ENCODE data around the gene TMEM255A.

TMEM255A gene

DNA sequence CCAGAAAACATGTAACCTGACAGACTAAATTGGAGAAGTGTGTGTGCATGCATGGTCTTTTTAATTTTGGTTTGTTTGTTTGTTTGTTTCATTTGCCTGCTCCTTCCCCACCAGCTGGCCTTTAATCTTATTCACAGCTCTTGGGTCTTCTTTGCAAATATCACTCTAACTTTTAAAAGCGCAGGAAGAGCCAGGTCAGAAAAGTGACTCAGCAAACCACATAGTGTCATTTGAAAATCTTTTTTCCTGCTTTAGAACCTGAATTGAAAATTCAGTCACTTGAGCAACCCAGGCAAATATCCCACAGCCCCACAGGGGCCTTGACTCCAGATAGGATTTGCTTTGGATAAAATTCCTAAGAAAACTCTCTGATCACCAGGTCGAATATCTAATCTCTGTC, 4.6 kb downstream of the TMEM255A start:
- no peak for DNase-seq

DNA sequence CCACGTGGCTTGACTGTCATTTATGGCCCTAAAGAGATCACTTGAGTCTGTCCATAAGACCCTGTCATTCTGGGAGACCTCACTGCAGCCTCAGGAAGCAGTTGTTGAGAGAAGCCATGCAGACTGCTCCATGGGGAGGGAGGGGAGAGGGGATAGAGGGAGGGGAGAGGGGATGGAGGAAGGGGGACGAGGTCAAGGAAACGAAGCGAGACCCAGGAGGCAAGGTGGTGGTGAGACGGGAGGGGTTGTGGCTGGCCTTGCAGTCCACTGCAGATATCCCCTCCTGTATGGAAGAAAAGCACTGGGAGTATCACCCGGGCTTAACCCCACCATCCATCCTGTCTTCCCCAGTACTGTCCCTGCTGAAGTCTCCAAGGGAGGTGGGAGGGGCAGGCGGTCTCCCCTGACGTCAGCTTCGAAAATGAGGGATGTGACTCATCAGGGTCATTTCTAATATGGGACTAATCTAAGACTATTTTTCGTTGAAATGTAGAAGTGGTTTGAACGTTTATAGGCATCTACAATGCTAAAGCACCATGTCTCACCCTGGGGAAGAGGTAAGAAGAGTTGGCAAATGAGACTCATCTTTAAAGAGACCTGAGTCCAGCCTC, 5.6 kb downstream of the TMEM255A start:
- no peak for DNase-seq

DNA sequence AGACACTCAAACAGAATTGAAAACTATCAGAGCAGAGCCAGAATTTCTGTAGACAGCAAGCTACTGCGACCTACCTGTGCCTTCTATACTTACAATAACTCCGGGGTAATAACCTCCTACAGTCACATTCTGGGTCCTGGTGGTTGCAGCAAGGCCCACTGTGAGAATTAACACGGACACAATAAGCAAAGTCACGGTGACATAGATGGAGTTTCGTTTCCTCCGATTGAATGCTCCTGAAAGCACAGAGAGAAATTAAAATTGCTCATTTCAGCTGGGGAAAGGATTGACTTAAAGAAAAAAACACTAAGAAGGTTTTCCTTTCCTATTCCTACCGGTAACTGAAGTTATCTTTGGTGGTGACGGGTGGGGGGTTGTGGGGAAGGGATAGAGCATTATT, 7.0 kb downstream of the TMEM255A start:
- DNase-seq, result no peak

DNA sequence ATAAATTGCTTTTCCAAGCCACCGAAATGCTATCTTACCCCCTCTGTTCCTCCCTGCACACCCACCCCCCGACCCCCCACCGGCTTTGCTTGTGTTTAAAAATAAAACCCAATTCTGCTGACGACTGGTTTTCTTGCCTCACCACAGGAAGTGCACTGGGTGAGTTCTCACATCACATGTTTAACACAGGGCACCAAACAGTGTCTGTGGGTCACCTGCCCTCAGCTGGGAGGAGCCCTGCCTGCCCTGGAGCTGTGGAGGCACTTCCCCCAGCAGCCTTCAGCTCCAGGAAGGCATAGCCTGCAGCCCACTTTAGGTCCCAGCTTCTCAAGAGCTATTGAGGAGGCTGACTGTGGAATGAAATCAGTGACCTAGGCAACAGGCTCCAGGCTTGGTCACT, 8.8 kb downstream of the TMEM255A start:
- no peak for DNase-seq

DNA sequence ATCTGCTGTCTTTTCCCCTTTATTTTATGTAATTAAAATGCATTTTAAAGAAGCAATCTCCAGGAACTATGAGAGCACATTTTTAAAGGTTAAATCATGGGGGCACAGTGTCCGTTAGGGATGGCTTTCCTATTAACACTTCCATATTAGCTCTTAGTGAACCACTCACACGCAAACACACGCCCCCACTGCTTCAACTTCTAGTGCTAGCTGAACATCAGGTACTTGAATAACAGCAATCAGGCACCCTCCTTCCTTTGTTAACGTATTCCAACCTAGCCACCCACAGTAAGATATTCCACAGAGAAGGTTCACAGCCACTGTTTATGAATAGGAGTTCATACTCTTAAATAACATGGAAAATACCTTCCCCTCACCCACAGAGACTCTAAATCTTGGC, 9.3 kb downstream of the TMEM255A start:
- DNase-seq, result no peak

DNA sequence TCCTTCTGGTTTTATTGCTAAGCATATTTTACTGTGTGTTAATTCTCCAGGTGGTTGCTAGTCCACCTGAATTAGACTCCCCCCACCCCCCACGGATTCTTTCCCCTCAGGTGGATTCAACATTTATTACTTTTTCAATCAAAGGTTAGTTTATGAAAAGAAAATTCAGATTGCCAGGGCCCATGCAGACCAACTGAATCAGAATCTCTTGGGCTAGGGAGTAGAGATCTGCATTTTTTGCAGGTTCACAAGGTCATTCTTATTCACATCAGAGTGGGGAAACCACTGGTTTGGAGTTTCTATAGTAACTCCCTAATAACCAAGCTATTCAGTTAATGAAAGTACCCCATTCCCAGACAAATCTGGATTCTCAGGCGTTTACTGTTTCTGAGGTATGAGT, 9.8 kb downstream of the TMEM255A start:
- DNase-seq, result no peak

DNA sequence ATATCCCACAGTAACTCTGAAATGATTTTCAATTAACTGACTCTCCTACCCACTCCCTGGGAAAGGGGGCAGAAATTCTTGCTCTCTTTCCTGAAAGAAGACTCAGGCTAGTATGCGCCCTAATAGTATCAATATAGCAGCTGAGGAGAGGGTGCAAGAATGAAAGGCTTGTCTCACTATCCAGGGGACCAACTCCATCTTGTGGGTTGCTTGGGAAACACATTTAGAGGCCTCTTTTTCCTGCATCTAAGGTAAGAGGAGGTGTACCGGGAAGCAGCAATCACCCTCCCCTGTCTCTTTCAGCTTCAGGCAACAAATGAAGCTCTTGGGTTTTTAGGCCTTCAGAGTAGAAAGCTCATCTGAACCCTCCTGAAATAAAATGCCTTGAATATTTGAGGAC, 11.3 kb downstream of the TMEM255A start:
- DNase-seq, result no peak

DNA sequence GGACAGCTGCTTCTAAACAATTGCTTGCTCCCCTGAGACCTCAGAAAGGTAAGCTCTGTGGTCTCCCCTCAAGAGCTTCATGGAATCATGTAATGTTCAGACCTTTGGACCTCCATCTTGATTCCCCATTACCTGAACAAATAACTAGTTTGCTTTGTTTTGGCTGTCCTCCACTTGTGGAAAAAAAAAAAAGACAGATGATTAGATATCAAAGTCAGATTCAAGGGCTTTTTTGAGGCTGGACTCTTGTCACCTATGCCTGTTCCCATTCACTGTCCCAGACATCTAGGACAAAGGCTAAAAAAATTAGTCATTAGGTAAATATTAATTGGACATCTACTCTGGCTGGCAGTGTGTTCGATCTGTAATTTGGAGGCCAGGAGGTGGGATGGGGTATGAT, 13.3 kb downstream of the TMEM255A start:
- DNase-seq, result no peak

DNA sequence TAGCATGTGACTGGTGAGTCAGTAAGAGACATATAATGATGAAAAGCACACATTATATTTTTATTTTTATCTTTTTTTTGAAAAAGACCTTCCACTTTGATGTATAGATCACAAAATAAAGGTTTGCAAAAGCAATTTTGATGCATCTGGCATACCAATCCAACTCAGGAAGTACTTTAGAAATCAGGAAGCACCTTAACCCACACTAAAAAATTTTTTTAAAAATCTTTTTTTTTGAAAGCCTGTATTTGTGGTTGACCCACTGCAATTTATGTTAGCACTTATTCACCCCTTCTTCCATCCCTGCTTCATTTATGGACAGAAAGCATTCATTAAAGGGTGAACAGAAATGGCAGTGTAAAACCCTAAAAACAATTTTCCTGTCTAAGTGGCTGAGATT, 16.6 kb downstream of the TMEM255A start:
- no peak for DNase-seq

DNA sequence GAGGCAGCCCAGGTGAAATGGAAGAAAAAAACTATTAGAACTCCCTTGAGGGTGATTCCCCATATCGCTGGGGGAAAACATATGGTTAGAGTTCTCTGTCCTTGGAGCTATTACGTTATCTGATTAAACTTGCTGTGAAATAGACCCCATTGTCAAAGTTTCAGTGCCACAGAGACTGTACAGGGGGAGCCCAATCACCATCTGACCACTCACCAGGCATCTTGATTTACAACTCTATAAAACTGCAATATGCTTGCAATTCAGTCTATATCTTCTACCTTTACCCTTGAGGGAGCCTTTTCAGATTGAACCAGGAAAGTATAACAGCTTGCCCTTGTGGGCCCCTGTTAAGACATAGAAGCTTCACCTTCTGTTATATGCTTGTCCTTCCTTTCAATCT, 18.2 kb downstream of the TMEM255A start:
- DNase-seq, result no peak

DNA sequence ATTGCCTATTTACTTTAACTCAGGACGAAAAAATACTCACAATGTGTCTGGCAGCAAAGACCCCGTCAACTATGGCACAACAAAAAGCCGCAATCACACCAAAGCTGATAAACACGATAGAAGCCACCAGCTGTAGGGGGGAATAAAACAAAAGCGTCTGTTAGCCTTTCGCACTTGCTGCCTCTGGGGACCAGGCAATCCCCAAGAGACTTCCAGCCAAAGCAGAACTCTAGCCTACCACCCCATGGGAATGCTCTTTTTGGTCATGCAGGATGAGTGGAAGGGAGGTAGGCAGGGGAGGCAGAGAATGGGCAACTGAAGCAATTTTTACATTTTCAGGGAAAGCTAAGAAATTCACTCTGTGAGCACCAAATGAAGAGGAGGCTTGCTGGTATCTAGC, 20.1 kb downstream of the TMEM255A start:
- no peak for DNase-seq

DNA sequence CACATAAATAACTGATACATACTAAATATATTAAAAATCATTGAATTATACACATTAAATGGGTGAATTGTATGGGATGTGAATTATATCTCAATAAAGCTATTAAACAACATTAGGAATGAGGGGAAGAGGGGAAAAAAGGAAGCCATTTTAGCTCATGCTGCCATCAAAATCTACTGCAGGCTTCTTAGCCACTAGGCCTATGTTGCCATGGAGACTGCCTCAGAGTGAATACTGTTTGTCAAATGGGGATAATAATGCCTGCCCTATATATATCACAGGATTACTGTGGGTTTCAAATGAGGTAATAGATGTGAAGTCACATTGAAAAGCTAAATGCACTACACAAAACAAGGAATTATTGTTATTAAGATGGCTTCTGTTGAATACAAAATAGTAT, 21.2 kb downstream of the TMEM255A start:
- no peak for DNase-seq

DNA sequence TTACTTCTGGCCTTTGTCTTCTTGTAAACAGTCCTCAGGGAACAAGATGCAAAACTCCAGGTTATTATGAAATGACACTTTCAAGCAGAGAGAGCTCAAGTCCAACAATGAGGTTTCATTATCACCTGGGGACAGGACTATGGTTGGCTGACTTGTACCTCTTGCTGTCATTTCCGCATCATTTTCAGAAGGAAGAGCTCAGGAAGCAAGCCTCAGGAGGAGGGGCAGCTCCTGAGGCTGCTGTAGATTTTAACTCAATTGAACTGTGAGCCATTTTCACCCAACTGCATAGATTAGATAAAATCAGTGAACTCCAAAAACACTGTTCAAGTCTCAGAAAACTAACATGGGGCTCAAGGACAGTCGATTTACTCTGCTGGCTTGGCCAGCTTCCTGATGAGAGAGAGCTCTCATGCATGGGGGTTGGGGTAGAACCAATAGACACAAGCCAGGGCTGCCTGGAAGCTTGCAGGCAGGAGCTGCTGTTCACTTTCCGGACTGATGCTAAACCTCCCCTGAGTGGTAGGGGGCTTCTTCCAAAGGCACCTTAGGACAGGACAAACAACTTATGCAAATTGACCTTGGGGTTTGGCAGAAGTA, 23.6 kb downstream of the TMEM255A start:
- no peak for DNase-seq

DNA sequence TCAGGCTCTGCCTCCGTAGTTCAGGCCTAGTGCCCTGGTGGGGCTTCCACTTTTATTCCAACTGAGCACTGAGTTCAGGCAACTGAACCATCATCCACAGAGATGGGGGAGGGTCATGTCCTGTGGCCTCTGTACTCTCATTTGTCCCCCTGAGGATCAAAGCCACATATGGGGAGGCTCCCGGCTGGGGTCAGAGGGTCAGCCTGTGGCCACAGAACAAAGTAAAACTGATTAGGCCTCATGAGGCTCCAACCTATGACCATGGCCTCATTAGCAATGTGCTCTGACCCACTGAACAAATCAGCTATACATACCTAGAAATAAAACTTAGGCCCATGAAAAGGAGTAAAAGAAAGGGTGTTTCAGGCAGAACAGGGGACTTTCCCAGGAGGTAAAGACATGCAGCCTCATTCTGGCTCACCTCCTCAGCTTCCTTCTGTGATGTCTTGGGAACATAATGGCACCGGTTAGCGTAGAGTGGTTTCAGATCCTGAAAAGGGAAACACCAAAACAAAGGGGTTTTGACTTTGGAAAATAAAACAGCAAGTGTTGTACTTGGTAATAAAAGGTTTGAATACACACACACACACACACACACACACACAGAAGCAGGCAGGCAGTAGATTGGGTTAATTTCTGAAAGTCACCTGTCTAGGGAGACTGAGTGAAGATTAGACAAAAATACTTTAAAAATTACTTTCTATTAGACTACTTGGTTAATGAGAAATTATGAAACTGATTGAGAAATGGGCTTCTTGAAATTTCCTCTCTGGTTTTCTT, 24.3 kb downstream of the TMEM255A start:
- no peak for DNase-seq

DNA sequence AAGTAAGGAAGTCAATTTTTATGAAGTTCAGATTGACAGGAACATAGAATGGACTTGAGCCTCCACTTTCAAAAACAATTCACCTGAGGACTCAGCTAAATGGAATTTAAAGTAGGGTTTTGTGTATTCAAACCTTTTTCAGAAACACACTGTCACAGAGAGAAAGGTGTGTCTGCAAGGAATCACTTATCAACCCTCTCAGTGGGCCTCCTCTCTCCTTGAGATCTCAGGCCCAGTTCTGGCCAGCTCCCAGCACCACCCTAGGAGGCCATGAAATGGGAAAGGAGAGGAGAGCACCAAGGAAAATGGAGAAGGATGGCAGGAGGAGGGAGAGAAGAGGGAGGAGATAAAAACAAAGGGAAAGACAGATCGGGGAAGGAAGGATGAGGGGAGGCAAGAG, 28.6 kb downstream of the TMEM255A start:
- DNase-seq, result no peak

DNA sequence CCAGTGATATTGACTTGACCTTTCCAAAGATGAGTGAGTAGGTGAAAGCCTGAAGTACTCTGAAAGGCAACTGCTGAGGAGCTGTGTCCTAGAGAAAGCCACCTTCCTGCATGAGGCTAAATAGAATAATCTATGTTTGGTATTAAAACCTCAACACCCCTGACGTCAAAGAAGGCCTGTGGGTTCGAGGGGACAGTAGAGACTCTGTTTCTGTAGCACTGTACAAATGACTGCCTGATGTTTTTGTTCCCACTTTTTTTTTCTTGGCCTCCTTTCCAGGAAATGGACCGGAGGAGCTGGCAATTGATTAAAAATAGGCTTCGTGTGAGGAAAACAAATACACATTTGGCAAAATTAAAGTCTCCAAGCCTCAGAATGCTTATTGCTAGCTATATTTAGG, 29.5 kb downstream of the TMEM255A start:
- DNase-seq, result no peak

DNA sequence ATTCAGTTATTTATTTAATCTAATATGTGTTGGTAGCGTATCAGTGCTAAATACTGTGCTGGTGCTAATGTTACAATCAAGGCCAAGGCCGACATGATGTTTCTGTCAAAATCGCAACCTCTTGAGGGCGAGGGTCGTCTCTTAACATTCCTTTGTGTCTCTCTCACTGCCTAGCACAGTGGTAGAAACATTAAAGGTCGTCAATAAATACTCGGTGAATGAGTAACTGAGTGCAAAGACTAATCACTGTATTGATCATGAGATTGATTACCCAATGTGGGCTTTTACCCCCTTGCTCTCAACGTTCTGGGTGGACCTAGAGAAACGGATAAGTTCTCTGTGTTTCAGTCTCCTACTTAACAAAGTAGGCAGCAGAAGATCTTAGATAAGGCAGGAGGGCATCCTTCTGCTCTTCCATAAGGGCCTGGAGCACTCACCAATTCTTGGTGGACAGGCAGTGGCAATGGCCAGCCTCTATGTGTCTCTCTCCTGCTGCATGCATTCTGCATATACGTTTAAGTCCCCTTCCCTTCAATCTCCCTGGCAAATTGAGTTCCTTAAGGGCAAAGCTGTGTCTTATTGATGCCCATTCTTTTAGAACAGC, 30.1 kb downstream of the TMEM255A start:
- no peak for DNase-seq

DNA sequence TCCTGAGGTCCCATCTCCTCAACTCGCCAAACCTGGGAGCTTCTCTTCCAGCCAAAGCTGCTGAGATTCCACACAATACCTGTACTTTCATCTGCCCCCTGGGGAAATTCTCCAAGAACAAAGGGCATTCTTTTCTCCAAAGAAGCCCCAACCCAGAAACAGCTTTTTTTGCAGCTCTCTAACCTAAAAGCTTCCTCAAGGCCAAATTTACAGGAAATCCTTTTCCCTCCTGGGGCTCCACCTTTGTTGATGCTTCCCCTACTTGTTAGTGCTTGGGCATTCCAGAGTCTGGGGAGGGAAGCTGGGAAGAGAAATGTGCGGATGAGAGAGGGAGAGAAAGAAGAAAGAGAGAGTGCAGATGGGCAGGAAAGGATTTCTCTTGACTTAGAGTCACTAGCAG, 36.3 kb downstream of the TMEM255A start:
- no peak for DNase-seq

DNA sequence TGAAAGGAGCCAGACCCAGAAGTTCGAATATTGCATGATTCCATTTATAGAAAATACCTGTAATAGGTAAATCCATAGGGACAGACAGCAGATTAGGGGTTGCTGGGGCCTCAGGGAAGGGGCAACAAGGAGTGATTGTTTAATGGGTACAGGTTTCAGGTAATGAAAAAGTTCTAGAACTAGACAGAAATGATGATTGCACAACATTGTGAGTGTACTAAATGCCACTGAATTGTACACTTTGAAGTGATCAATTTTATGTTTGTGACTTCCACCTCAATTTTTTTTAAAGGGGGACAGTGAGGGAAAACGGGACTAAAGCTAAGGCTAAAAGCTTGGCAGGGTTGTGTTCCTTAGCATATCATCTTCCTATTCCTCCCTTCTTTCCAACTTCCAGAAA, 37.1 kb downstream of the TMEM255A start:
- no peak for DNase-seq

DNA sequence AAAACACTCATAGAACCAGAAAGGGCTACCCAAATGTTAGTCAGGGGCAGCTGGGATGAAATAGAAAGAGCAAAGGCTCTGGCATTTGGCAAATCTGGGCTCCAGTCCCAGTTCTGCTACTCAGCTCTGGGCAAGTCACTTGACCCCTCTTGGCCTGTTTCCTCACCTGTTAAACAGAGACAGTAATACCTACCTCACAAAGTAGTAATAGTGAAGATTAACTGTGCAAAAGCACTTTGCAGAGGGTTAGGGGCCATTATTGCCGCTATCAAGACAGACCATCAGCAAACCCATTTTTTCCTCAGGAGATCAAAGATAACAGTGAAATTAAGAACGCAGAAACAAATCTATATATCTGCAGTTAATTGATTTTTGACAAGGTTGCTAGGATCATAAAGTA, 40.0 kb downstream of the TMEM255A start:
- no peak for DNase-seq

DNA sequence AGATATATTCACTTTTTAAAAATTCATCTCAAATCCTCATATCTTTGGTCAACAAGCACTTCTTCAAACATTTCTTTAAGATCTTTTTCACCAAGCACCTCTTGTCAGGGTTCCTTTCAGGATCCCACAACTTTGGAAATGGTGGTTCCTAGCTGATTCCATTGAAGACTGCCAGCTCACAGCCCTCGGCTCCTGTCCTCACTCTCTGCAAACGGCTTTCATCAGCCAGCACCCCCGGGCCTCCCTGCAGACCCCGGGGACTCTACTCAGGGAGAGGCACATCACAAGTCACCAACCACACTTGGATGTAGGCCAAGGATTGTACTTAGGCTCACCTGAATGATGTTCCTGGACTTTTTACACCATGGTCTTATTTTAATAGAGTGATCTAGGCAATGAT, 40.7 kb downstream of the TMEM255A start:
- DNase-seq, result no peak

DNA sequence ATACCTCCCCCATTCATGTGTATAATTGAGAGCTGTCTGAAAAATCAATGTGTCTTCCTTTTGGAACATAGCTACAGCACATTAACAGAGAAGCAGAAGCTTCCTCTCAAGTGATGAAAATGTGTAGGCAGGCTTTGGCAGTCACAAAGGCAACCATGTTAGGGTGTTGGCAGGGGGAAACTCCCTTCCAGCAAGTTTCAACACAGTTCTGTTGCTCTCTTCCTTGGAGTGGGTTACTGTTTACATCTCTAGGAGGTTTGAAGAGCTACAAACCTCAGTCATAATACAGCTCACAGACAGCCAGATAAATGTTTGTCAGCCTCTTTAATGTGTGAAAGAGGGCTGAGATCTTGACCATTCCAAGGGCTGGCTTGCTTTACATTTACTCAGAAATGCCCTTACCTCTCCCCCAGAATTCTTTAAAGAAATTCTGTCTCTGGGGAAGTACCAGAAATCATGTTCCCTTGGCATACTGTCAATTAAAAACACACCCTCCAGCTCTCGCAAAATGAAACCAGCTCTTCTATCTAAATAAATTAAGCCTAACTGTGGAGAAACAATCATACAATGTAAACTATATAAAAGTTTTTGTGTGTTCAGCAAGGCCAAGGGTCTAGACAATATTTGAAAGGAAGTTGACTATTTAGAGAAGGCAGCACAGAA, 41.8 kb downstream of the TMEM255A start:
- no peak for DNase-seq

DNA sequence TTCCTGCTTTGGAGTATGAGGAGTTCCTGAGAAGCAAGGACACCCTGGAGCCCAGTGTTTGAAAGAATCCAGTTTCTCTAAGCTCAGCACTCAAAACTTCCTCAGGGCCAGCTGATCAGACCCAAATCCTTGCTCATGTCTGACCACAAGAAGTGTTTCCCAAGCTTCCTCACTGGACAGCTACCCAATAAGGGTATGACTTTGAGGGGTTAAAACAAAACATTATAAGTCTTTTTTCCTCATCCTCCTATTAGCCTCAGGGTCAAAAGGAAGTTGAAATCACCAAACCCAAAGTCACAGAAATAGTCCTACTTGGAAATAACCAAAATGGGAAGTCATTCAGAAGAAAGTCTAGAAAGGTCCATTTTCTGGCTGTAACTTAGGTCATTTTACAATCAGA, 46.9 kb downstream of the TMEM255A start:
- DNase-seq, result no peak

Measured in activated CD4-positive, alpha-beta T cell treated with anti-CD3 and anti-CD28 coated beads, Interleukin-2, amount 50 U/mL, for 4 hours (primary cell).